GM06990 (cell line): Measurements from ENCODE around the gene SPEM3.

ENCODE experiments used
- DNase-seq: peaks from one replicate; pipeline ENCODE4 v3.0.0-alpha.2; 2011; ENCODE audit not compliant: insufficient read length; ENCODE audit errors: extremely low read depth
- H3K27me3 ChIP-seq: replicated peaks from 2 replicates; pipeline ENCODE4 v1.6.0; 2011; ENCODE audit warnings: low read length; ENCODE audit not compliant: control insufficient read depth, insufficient read depth
- H3K36me3 ChIP-seq: 2 replicates; pipeline ENCODE4 v1.5.1; 2011; ENCODE audit warnings: low read length; ENCODE audit not compliant: control insufficient read depth, insufficient read depth
- H3K4me3 ChIP-seq: replicated peaks from 2 replicates; pipeline ENCODE4 v1.5.1; 2011; ENCODE audit warnings: low read depth, mild to moderate bottlenecking, control low read depth, low read length
- TF ChIP-seq, protein P1 (sequence below): IDR thresholded peaks from 2 replicates; pipeline ENCODE4 v1.5.1; 2011; ENCODE audit warnings: low read length, control low read depth, mild to moderate bottlenecking, inconsistent platforms; ENCODE audit not compliant: insufficient read depth, poor library complexity, severe bottlenecking

The SPEM3 gene

DNA sequence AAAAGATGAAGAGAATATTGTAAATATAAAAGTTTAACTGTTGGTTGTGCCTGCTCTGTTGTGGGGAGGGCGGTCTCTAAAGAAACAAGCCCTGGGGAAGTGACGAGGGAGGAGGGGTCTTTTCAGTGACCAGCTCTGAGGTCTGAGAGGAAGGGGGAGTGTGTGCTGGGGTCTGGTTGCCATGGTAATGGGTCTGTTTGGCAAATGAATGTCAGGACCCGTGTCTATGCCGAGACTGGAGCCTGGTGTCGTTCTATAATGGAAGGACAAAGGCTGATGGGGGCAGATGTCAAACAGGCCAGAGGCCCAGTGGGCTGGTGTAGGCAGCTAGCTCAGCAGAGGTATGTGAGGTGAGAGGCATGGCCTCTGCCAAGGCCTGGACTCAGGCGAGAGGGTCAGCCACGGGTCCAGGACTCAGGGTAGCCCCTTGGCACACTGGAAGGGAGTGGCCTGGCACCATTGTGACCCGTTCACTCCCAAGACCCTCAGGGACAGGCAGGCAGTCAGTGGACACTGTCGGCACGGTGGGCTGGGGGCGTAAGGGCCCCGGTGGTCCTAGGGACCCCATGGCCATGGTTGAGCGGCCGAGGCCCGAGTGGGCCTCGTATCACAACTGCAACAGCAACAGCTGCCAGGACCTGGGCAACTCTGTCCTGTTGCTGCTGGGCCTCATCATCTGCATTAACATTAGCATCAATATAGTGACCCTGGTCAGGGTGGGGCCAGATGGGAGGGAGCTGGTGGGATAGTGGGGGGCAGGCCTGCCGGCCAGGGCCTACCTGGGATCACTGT, 8.6 kb upstream of the SPEM3 start, which contains the start of gene SPEM1:
TSS of gene SPEM1 (plus strand) at position 506 of the 792 bp plus-strand sequence. CDS start at position 567, 61 bp downstream.
- TF ChIP-seq, protein P1, sequence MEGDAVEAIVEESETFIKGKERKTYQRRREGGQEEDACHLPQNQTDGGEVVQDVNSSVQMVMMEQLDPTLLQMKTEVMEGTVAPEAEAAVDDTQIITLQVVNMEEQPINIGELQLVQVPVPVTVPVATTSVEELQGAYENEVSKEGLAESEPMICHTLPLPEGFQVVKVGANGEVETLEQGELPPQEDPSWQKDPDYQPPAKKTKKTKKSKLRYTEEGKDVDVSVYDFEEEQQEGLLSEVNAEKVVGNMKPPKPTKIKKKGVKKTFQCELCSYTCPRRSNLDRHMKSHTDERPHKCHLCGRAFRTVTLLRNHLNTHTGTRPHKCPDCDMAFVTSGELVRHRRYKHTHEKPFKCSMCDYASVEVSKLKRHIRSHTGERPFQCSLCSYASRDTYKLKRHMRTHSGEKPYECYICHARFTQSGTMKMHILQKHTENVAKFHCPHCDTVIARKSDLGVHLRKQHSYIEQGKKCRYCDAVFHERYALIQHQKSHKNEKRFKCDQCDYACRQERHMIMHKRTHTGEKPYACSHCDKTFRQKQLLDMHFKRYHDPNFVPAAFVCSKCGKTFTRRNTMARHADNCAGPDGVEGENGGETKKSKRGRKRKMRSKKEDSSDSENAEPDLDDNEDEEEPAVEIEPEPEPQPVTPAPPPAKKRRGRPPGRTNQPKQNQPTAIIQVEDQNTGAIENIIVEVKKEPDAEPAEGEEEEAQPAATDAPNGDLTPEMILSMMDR = no peak
- no peak within 1 kb of the TSS for H3K4me3 ChIP-seq
- H3K36me3 ChIP-seq = no peaks in the 10 kb centered on the region
- H3K27me3 ChIP-seq = peaks cover 2% of the 10 kb centered on the region; the same call in 1 of the 2 replicates
- DNase-seq = no peak

DNA sequence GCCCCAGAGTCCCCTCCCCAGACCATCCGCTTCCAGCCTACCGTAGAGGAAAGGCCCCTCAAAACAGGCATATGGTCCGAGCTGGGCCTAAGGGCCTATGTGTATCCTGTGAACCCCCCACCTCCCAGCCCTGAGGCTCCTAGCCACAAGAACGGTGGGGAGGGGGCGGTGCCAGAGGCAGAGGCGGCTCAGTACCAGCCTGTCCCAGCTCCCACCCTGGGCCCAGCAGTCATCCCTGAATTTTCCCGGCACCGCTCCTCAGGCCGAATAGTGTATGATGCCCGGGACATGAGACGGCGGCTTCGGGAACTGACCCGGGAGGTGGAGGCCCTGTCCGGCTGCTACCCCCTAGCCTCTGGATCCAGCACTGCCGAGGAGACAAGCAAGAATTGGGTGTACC, 7.5 kb upstream of the SPEM3 start:
- Histone ChIP-seq H3K27me3 (no peaks in the 10 kb centered on the region; the same call in 1 of the 2 replicates), H3K36me3 (no peaks in the 10 kb centered on the region), H3K4me3 (no peak overlapping the region)
- TF ChIP-seq, protein P1 = no peak
- DNase-seq = no peak

GRCh38 chr17:7423679-7424078, 5.0 kb upstream of the SPEM3 start:
- no peak for DNase-seq
- Histone ChIP-seq H3K27me3 (no peaks in the 10 kb centered on the region; the same call in 1 of the 2 replicates), H3K36me3 (no peaks in the 10 kb centered on the region), H3K4me3 (no peak overlapping the region)
- TF ChIP-seq, protein P1 = no peak

DNA sequence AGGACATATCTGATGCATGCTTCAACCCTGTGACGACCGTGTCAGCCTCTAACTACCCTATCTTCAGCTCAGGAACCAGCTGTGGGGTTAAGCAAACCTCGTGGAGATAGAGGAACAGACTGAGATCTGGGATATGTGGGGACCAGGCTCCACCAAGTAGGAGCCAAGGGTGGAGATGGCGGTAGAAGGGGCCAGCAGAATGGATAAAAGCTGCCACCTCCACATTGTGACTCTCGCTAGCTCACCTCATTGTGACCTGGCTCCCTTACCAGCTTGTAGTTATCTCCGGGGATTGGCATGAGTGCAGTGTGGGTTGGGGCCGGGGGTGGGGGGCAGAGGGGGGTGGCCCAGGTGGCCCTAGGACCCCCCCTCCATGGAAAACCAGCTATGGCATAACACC, 3.3 kb upstream of the SPEM3 start, which contains the start of gene SPEM2:
TSS of gene SPEM2 (plus strand) at position 301 of the 400 bp plus-strand sequence. CDS start at position 374, 73 bp downstream.
- Histone ChIP-seq H3K27me3 (no peaks in the 10 kb centered on the region), H3K4me3 (no peak within 1 kb of the TSS), H3K36me3 (no peaks in the 10 kb centered on the region)
- TF ChIP-seq, protein P1 = no peak
- DNase-seq = no peak

DNA sequence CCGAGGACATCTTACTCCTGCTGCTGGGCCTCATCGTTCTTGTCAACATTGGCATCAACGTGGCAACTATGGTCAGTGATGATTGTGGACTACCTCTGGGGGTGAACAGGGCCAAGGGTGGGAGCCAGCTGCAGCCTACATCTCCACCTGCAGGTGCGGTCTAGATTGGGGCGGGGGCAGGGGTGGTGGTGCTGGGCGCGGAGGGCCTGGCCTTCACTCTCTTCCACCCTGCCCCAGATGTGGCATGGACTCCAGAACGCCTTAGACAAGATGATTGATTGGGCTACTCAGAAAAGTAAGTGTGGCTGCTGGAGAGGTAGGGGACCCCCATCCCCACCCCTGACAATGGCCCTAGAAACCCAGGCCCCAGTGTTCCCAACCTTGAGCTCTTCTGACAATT, 2.9 kb upstream of the SPEM3 start:
- no peak overlapping the region for H3K4me3 ChIP-seq
- TF ChIP-seq, protein P1 = no peak
- H3K36me3 ChIP-seq = no peaks in the 10 kb centered on the region
- DNase-seq = no peak
- no peaks in the 10 kb centered on the region for H3K27me3 ChIP-seq
